Coronary artery (tissue), 2 donors: ENCODE data around the gene KRTAP27-1.

ENCODE experiments used
- DNase-seq: peaks from one replicate; pipeline ENCODE4 v3.0.0-alpha.2; 2017; ENCODE audit warnings: low spot score
- H3K27ac ChIP-seq, 2 donors: fragments of 200-600 bp; sonication (generic); one replicate each; pipeline ENCODE4 v1.5.1; 2016 to 2019
- H3K4me3 ChIP-seq: fragments of 200-600 bp; sonication (generic); 2 replicates; pipeline ENCODE4 v1.5.1; 2016; ENCODE audit warnings: mild to moderate bottlenecking, moderate library complexity
- TF ChIP-seq, protein P1 (sequence below): fragments of 200-600 bp; sonication (generic); IDR thresholded peaks from one replicate; pipeline ENCODE4 v1.5.1; 2019; ENCODE audit warnings: antibody characterized with exemption

KRTAP27-1 gene

DNA sequence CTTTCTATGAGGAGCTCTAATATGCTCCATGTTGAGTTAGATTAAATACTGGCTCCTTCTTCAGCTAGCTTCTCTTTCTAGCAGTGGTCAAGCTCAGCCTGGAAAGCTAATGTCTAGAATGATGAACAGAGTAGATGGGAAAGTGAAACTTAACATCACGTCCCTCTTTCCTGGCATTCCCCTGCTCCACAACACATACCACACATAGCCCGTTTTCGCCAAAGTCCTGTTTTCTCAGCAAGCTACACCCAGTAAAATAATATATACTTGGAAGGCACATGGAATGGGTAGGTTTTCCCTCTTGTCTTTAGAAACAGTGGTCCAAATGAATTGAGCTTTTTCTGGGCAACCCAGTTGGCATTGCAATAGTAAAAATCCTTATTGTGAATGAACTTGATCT, 3.8 kb downstream of the KRTAP27-1 start:
- no peak for DNase-seq
- peak overlapping the region; percentile 59 for H3K4me3 ChIP-seq
- TF ChIP-seq, protein P1, sequence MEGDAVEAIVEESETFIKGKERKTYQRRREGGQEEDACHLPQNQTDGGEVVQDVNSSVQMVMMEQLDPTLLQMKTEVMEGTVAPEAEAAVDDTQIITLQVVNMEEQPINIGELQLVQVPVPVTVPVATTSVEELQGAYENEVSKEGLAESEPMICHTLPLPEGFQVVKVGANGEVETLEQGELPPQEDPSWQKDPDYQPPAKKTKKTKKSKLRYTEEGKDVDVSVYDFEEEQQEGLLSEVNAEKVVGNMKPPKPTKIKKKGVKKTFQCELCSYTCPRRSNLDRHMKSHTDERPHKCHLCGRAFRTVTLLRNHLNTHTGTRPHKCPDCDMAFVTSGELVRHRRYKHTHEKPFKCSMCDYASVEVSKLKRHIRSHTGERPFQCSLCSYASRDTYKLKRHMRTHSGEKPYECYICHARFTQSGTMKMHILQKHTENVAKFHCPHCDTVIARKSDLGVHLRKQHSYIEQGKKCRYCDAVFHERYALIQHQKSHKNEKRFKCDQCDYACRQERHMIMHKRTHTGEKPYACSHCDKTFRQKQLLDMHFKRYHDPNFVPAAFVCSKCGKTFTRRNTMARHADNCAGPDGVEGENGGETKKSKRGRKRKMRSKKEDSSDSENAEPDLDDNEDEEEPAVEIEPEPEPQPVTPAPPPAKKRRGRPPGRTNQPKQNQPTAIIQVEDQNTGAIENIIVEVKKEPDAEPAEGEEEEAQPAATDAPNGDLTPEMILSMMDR = no peak
- H3K27ac ChIP-seq = peak overlapping the region in 1 of 2 donors; percentile 41

DNA sequence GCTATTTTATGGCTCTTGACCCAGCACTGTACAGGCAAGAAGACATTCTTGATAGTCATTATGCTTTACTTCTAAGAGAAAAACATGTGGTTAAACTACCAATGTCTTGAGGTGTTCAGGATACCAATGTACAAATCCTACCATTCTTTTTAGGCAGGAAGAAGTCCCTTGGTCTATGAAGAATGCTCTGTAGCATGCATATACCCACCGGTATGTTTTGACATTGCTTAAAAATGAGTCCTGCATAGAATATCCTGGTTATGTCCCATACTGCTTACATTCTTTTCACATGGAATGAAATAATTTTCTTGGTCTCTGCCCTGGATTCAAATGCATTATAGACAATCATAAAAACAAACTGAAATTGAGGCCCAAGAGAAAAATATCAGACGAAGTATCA, 4.8 kb downstream of the KRTAP27-1 start:
- H3K27ac ChIP-seq = no peak overlapping the region
- H3K4me3 ChIP-seq = no peak overlapping the region
- no peak for DNase-seq
- TF ChIP-seq, protein P1 = no peak

DNA sequence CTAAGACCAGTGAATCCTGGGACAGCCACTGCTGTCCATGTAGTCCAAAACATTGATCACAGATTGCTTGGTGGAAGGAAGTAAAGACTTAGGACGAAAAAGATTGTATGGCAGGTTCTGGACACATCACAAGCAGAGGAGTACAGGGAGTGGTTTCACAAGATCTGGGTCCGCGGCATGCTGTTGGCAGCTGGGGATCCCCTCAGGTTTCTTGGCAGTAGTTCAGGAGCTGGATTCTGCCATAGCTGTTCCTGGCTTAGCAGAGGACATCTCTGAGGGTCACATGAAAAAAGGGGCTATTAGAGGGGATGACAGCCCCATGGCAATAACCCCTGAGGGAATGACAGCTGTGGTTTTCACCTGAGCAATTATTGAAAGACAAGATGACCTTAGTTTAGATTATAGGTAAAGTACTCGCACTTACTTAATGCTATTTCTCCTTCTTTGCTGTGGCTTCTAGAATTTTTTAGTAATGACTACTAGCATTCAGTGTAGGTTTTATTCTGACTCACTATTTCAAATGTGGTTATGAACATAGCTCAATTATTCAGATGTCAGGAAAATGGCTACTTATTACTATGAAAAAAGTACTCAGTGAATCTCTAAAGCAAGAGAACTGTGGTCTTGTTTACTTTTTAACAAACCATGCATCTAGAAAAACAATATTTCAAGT, 8.2 kb downstream of the KRTAP27-1 start:
- Histone ChIP-seq H3K27ac (no peak overlapping the region), H3K4me3 (no peak overlapping the region)
- TF ChIP-seq, protein P1 = no peak
- no peak for DNase-seq

DNA sequence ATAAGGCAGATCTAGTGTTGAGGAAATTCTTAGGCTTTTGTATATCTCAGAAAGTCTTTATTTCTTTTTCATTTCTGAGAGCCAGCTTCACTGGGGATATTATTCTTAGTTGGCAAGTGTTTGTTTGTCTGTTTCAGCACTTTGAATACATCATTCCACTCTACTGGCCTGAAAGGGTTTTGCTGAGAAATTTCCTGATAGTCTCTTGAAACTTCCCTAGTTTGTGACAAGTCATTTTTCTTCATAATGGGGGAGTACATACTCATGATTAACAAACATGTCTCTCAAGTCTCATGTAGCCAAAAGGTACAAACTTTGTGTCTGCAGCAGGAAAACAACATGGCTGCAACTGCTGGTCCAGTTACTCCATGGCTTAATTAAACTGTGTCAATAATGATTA, 11.1 kb downstream of the KRTAP27-1 start:
- TF ChIP-seq, protein P1 = no peak
- DNase-seq = no peak
- H3K4me3 ChIP-seq = no peak overlapping the region
- H3K27ac ChIP-seq = no peak overlapping the region

DNA sequence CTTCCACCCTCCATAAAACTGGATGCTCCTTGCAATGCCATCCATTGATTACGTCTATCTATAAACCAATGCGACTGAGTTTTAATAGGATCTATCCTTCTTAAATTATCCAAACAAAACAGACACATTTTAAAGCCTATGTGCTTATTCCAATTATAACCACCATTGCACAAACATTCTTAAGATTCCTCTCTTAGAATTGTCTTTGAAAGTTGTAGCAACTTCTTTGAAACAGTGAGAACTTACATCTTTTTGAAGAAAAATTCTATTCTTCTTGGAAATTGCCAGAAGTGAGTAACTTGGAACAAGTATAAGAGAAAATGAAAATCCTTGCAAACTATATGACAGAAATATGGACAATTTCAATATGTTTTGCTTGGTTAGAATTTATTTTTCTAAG, 17.3 kb downstream of the KRTAP27-1 start, which contains the start of gene KRTAP26-1:
TSS of gene KRTAP26-1 (minus strand) at position 101 of the 400 bp plus-strand sequence. CDS start 280 bp downstream, outside the sequence.
- peak within 1 kb of the TSS in 1 of 2 donors; percentile 33 for H3K27ac ChIP-seq
- TF ChIP-seq, protein P1 = no peak

DNA sequence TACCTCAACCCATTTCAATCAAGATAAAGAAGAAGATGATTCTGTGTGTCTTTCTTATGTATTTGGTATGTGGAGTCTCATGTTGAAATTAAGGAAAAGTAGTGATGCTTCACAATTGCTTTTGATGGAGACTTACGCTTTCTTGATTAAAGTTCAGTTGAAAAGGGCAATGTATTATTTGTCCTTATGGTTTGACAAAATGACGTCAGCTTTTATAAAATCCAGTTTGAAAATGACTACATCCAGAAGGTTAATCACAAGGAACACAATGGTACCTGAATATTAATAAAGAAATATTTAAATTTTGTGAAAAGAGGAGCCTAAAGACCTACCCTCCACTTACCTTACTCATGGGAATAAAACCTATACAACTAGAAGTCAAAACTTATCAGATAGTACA, 21.8 kb downstream of the KRTAP27-1 start:
- DNase-seq = no peak
- H3K4me3 ChIP-seq = no peak overlapping the region
- H3K27ac ChIP-seq = no peak overlapping the region
- TF ChIP-seq, protein P1 = no peak

More for the DNA sequence above, 17.3 kb downstream of the KRTAP27-1 start, which contains the start of gene KRTAP26-1:
- no peak within 1 kb of the TSS for H3K4me3 ChIP-seq
- DNase-seq = no peak

DNA sequence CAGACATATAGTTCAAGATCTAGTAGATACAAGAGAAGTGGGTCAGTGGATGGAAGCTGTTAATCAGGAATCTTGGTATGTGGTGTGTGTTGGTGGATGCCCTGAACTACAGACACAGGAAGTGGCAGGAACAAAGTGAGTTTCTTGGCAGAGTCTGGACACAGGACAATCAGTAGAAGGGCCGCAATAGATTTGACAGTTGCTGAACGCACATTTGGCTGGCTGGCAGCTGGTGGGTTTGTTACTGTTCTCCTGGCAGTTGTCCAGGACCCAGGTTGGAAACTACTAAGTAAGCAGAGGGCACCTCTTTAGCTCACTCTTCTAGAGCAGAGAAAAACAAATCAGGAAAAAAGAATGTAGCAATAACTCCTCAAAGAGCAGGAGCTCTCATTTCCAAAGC, 30.6 kb downstream of the KRTAP27-1 start:
- H3K27ac ChIP-seq = no peak overlapping the region
- H3K4me3 ChIP-seq = no peak overlapping the region
- TF ChIP-seq, protein P1 = no peak
- no peak for DNase-seq
